Activated CD8-positive, alpha-beta memory T cell treated with anti-CD3 and anti-CD28 coated beads, Interleukin-2, amount 50 U/mL, for 1 hour (primary cell): ENCODE data around the gene PRR36.

Experiments used
- DNase-seq: peaks from one replicate; pipeline ENCODE4 v3.0.0-alpha.2; 2020; ENCODE audit errors: extremely low read depth

The PRR36 gene

GRCh38 chr19:7913652-7914051, 39.5 kb upstream of the PRR36 start:
- no peak for DNase-seq

- DNase-seq = no peak
These were observed 38.7 kb upstream of the PRR36 start for GRCh38 chr19:7912697-7913564.

GRCh38 chr19:7912144-7912696, 38.0 kb upstream of the PRR36 start:
- DNase-seq = no peak

GRCh38 chr19:7911508-7912143, 37.4 kb upstream of the PRR36 start:
- no peak for DNase-seq

GRCh38 chr19:7910321-7911161, 36.4 kb upstream of the PRR36 start:
- DNase-seq = no peak

- DNase-seq = no peak
These were observed 35.4 kb upstream of the PRR36 start for GRCh38 chr19:7909471-7910067.

GRCh38 chr19:7908742-7909461, 34.7 kb upstream of the PRR36 start:
- no peak for DNase-seq

- no peak for DNase-seq
These were observed 34.0 kb upstream of the PRR36 start for GRCh38 chr19:7908078-7908699.

GRCh38 chr19:7907544-7907943, 33.4 kb upstream of the PRR36 start:
- DNase-seq = no peak

GRCh38 chr19:7907122-7907521, 32.9 kb upstream of the PRR36 start:
- DNase-seq = no peak

GRCh38 chr19:7905859-7906258, 31.7 kb upstream of the PRR36 start:
- DNase-seq = no peak

- DNase-seq = no peak
These were observed 31.1 kb upstream of the PRR36 start for GRCh38 chr19:7905268-7905667.

- DNase-seq = peak; percentile 52
These were observed 30.2 kb upstream of the PRR36 start for GRCh38 chr19:7904074-7905020.

- peak; percentile 100 for DNase-seq
These were observed 29.3 kb upstream of the PRR36 start, which contains the start of gene MAP2K7 for GRCh38 chr19:7903244-7904073. Gene MAP2K7 (plus strand): TSS chr19:7903877. CDS start chr19:7903945, 68 bp downstream.

- no peak for DNase-seq
These were observed 28.6 kb upstream of the PRR36 start for GRCh38 chr19:7902796-7903243.

- no peak for DNase-seq
These were observed 27.1 kb upstream of the PRR36 start for GRCh38 chr19:7901337-7901736.

- no peak for DNase-seq
These were observed 26.7 kb upstream of the PRR36 start for GRCh38 chr19:7900931-7901330.

GRCh38 chr19:7900401-7900870, 26.2 kb upstream of the PRR36 start:
- DNase-seq = no peak
